Mucosa of descending colon (tissue), 3 donors: ENCODE results near the gene SLC26A9. TPM values are rescaled to one million over a fixed set of nuclear protein-coding genes. Genes with fewer than 3 reads are reported as not detected.

ENCODE experiments used
- ATAC-seq: fragments of 200-7000 bp; cut with Tn5 transposase; one replicate; pipeline ENCODE4 v1.9.1; 2020; ENCODE audit warnings: mild to moderate bottlenecking, moderate library complexity
- DNase-seq, 3 donors: peaks; one replicate each; pipeline ENCODE4 v3.0.0-alpha.2; 2020
- H3K36me3 ChIP-seq: fragments of 200-600 bp; one replicate; pipeline ENCODE4 v1.8.0; 2021; ENCODE audit warnings: low read depth, mild to moderate bottlenecking
- H3K4me1 ChIP-seq: fragments of 200-600 bp; one replicate; pipeline ENCODE4 v1.8.0; 2021; ENCODE audit warnings: low read depth, mild to moderate bottlenecking
- H3K4me3 ChIP-seq: fragments of 200-600 bp; one replicate; pipeline ENCODE4 v1.8.0; 2021; ENCODE audit warnings: mild to moderate bottlenecking
- H3K9me3 ChIP-seq: fragments of 200-600 bp; one replicate; pipeline ENCODE4 v1.8.0; 2021; ENCODE audit warnings: mild to moderate bottlenecking
- intact Hi-C, 2 donors: fragments of 100-400 bp; cut with DNase I in 1 of 2; cut with micrococcal nuclease in 1 of 2; formaldehyde crosslinking; loops; one replicate each; pipeline versions ENCODE4 v1.11.0 to v1.11.1; 2022; cut with DNase I, micrococcal nuclease
- total RNA-seq, 3 donors: library from RNA; stranded (reverse); fragmentation: NEBNext Ultra II Directional in 2 of 3; extraction: Animal tissue kit (Norgen Biotek cat#: 25700) in 2 of 3; gene quantifications; one replicate each; pipeline versions ENCODE4 v1.2.1 to v1.2.4, GENCODE V29; 2021 to 2023
- TF ChIP-seq, protein P1 (sequence below): fragments of 200-600 bp; IDR thresholded peaks from one replicate; pipeline ENCODE4 v1.8.0; 2022; ENCODE audit warnings: antibody characterized with exemption, mild to moderate bottlenecking
- donor health status: DM: no; HTN: no; CAD: no; lungs with moderate emphysema.
- donor health status: DM: no; HTN: no; CAD: no.
- donor health status: DM: no; HTN: yes; CAD: no.

The SLC26A9 gene
- total RNA-seq, 3 donors from 2014 or later = not detected

- ATAC-seq = no peak
- Histone ChIP-seq H3K4me3 (no peak overlapping the region), H3K9me3 (no peaks in the 10 kb centered on the region), H3K36me3 (no peaks in the 10 kb centered on the region), H3K4me1 (no peaks in the 10 kb centered on the region)
- intact Hi-C loops = no loop called here
- TF ChIP-seq, protein P1, sequence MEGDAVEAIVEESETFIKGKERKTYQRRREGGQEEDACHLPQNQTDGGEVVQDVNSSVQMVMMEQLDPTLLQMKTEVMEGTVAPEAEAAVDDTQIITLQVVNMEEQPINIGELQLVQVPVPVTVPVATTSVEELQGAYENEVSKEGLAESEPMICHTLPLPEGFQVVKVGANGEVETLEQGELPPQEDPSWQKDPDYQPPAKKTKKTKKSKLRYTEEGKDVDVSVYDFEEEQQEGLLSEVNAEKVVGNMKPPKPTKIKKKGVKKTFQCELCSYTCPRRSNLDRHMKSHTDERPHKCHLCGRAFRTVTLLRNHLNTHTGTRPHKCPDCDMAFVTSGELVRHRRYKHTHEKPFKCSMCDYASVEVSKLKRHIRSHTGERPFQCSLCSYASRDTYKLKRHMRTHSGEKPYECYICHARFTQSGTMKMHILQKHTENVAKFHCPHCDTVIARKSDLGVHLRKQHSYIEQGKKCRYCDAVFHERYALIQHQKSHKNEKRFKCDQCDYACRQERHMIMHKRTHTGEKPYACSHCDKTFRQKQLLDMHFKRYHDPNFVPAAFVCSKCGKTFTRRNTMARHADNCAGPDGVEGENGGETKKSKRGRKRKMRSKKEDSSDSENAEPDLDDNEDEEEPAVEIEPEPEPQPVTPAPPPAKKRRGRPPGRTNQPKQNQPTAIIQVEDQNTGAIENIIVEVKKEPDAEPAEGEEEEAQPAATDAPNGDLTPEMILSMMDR = no peak
- DNase-seq = no peak
Measured at GRCh38 chr1:205961405-205961804, 18.1 kb upstream of the SLC26A9 start.

GRCh38 chr1:205959789-205960188, 16.5 kb upstream of the SLC26A9 start:
- DNase-seq (no peak), ATAC-seq (no peak)
- Histone ChIP-seq H3K36me3 (no peaks in the 10 kb centered on the region), H3K4me3 (no peak overlapping the region), H3K4me1 (no peaks in the 10 kb centered on the region), H3K9me3 (no peaks in the 10 kb centered on the region)
- TF ChIP-seq, protein P1 = no peak
- intact Hi-C loops = no loop called here

GRCh38 chr1:205955499-205955898, 12.2 kb upstream of the SLC26A9 start:
- TF ChIP-seq, protein P1 = no peak
- no peak for DNase-seq
- Histone ChIP-seq H3K9me3 (no peaks in the 10 kb centered on the region), H3K4me3 (no peak overlapping the region), H3K4me1 (no peaks in the 10 kb centered on the region), H3K36me3 (no peaks in the 10 kb centered on the region)
- intact Hi-C loops = no loop called here
- ATAC-seq = no peak

DNA sequence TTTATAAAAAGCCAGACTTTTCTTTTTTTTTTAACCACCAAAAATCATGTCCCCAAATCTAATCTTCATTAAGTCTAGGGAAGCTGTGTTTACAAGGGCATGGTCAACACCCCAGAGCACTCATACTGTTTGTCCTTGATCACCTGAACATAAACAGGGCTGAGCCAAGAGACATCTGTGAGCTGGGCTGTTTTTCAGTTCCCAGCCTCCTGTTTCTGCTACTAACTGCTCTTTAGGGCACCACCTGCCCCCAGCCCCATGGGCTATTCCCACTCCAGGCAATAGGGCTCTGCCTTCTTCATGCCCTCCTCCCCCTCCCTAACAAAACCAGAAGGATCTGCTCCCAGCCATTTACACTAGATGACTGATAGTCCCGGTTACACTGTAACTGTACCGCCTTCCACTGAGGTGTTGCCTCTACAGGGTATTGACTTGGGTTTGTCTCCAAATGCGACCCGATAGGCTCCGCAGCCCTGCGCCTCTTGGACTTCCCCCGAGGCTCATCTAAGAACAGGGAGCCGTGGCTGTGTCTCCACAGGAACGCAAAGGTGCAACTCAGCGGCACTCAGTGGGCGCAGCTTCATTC, 11.7 kb upstream of the SLC26A9 start:
- Histone ChIP-seq H3K9me3 (no peaks in the 10 kb centered on the region), H3K36me3 (no peaks in the 10 kb centered on the region), H3K4me3 (no peak overlapping the region), H3K4me1 (no peaks in the 10 kb centered on the region)
- no peak for DNase-seq
- intact Hi-C loops = no loop called here
- no peak for ATAC-seq
- TF ChIP-seq, protein P1 = no peak

DNA sequence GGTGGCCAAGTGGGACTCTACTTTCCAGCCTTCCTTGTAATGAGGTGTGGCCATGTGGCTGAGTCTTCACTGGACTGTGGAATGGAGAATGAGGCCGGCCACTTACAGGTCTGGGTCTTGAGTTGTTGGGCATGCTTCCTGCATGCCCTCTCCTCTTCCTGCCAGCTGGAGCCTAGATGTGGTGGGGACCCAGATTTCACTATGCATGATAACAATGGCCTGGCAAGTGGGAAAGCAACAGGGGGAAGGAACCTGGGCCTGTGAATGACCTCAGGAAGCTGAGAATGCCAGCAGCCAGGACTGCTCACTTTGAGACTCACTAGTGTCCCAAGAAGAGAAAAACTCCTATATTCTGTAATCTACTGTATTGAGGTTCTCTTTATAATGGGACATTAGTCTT, 8.5 kb upstream of the SLC26A9 start:
- intact Hi-C loops = no loop called here
- ATAC-seq (no peak), DNase-seq (no peak)
- TF ChIP-seq, protein P1 = no peak
- Histone ChIP-seq H3K4me3 (no peak overlapping the region), H3K36me3 (no peaks in the 10 kb centered on the region), H3K4me1 (no peaks in the 10 kb centered on the region), H3K9me3 (no peaks in the 10 kb centered on the region)
